Lower leg skin (tissue), 4 donors: ENCODE data around the gene C6orf62. TPM values are rescaled to one million over a fixed set of nuclear protein-coding genes. Genes with fewer than 3 reads are reported as not detected.

Source experiments
- DNase-seq, 2 donors: peaks; one replicate each; pipeline ENCODE4 v3.0.0-alpha.2; 2019; ENCODE audit warnings: low spot score in 2 of 2
- H3K4me3 ChIP-seq: fragments of 200-600 bp; sonication (generic); 2 replicates; pipeline ENCODE4 v1.5.1; 2017; ENCODE audit warnings: mild to moderate bottlenecking, low read depth; ENCODE audit not compliant: poor library complexity, severe bottlenecking
- CTCF ChIP-seq, 3 donors: fragments of 450-650 bp; IDR thresholded peaks; one replicate each; pipeline ENCODE4 v1.5.1; 2016; ENCODE audit warnings: antibody characterized with exemption in 3 of 3, mild to moderate bottlenecking in 3 of 3, moderate library complexity in 2 of 3
- POLR2A ChIP-seq, 2 donors: fragments of 450-650 bp; IDR thresholded peaks; one replicate each; pipeline ENCODE4 v1.6.1; 2016 to 2017; ENCODE audit warnings: antibody characterized with exemption in 2 of 2, mild to moderate bottlenecking in 1 of 2, moderate library complexity in 1 of 2
- WGBS, 2 donors: methylation state at CpG; one replicate each; pipeline ENCODE4 v1.1.5; 2018; 5-methylcytosine and 5-hydroxymethylcytosine counted together
- intact Hi-C: fragments of 100-400 bp; cut with DNase I; formaldehyde crosslinking; loops from one replicate; pipeline ENCODE4 v1.15.0; 2023; ENCODE audit warnings: low total_unique reads
- total RNA-seq, 4 donors: library from RNA; depleted of rRNA; stranded (reverse); fragments of >200 nt; gene quantifications; one replicate each; pipeline ENCODE4 v1.1.0, GENCODE V29; 2016

The C6orf62 gene
- total RNA-seq, 4 donors from 2014 or later: 50.9 to 63.3 (median 52.8) TPM

DNA sequence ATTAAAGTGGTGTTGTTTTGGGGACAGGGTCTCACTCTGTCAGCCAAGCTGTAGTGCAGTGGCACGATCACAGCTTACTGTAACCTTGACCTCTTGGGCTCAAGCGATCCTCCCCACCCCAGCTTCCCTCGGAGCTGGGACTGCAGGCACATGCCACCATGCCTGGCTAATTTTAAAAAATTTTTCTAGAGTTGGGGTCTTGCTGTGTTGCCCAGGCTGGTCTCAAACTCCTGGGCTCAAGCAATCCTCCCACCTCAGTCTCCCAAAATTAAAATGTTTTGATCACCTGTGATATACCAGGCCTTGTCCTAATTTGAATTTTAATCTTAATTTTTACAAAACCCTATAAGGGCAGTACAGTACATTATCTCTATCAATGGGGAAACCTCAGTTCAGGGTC lies 26.5 kb downstream of the C6orf62 start:
- no peak for TF ChIP-seq CTCF (IDR thresholded peaks at IDR 0.05)
- no peak for TF ChIP-seq POLR2A (IDR thresholded peaks at IDR 0.05)
- no peak for DNase-seq
- WGBS, 2 donors: 82 to 86% methylated on average over 3 of the region's 3 CpGs
- H3K4me3 ChIP-seq: no peak overlapping the region
- intact Hi-C loops: loop anchor here (5.0 kb wide), 2 partner anchors 110 to 265 kb away; no protein-coding TSS in a partner anchor

- no peak for DNase-seq
- H3K4me3 ChIP-seq: no peak overlapping the region
- TF ChIP-seq POLR2A (IDR thresholded peaks at IDR 0.05) (no peak), CTCF (IDR thresholded peaks at IDR 0.05) (no peak)
- 54 to 64% methylated on average over 4 of the region's 4 CpGs for WGBS, 2 donors
- intact Hi-C loops: loop anchor here (5.0 kb wide), 2 partner anchors 110 to 265 kb away; no protein-coding TSS in a partner anchor
These were observed 27.0 kb downstream of the C6orf62 start for GRCh38 chr6:24692003-24692402.

- intact Hi-C loops: loop anchor here (5.0 kb wide), 2 partner anchors 109 to 264 kb away; no protein-coding TSS in a partner anchor
- DNase-seq: no peak
- H3K4me3 ChIP-seq: no peak overlapping the region
- 92 to 93% methylated on average over 3 of the region's 3 CpGs for WGBS, 2 donors
- TF ChIP-seq CTCF (IDR thresholded peaks at IDR 0.05) (no peak), POLR2A (IDR thresholded peaks at IDR 0.05) (no peak)
These were observed 27.4 kb downstream of the C6orf62 start for GRCh38 chr6:24691550-24691949.

GRCh38 chr6:24690593-24690992 lies 28.4 kb downstream of the C6orf62 start:
- 40 to 55% methylated on average over 1 of the region's 1 CpG for WGBS, 2 donors
- no peak overlapping the region for H3K4me3 ChIP-seq
- TF ChIP-seq CTCF (IDR thresholded peaks at IDR 0.05) (no peak), POLR2A (IDR thresholded peaks at IDR 0.05) (no peak)
- intact Hi-C loops: loop anchor here (5.0 kb wide), 2 partner anchors 108 to 263 kb away; no protein-coding TSS in a partner anchor
- no peak for DNase-seq

GRCh38 chr6:24689964-24690363 lies 29.0 kb downstream of the C6orf62 start:
- H3K4me3 ChIP-seq: no peak overlapping the region
- WGBS, 2 donors: 77% methylated on average over 2 of the region's 2 CpGs
- TF ChIP-seq POLR2A (IDR thresholded peaks at IDR 0.05) (no peak), CTCF (IDR thresholded peaks at IDR 0.05) (no peak)
- DNase-seq: no peak
- intact Hi-C loops: loop anchor here (5.0 kb wide), 2 partner anchors 108 to 263 kb away; no protein-coding TSS in a partner anchor

DNA sequence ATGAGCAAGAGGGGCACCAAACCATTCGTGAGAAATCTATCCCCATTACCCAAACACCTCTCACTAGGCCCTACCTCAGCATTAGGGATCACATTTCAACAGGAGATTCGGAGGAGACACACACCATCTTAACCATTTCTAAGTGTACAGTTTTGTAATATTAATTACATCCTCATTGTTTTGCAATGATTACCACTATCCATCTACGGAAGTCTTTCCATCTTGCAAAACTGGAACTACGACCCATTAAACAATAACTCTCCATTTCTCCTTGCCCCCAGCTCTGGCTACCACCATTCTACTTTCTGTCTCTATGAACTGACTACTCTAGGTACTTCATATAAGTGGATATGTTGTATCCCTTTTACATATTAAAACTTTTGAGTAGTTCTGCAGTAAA lies 32.0 kb downstream of the C6orf62 start:
- TF ChIP-seq POLR2A (IDR thresholded peaks at IDR 0.05) (no peak), CTCF (IDR thresholded peaks at IDR 0.05) (no peak)
- 82 to 91% methylated on average over 4 of the region's 4 CpGs for WGBS, 2 donors
- intact Hi-C loops: no loop called here
- DNase-seq: no peak
- H3K4me3 ChIP-seq: no peak overlapping the region
